Activated naive CD4-positive, alpha-beta T cell treated with anti-CD3 and anti-CD28 coated beads, Interleukin-2, amount 50 U/mL, for 24 hours (primary cell): ENCODE data around the gene UGT2B11.
"Not testable (repeated sequence)": the region's sequence is repeated elsewhere in the genome, so short reads cannot be mapped to it uniquely, and the experiment has no call there.

Source experiments
- H3K27ac Mint-ChIP-seq: one replicate; pipeline ENCODE4 v1.8.0; 2021; ENCODE audit warnings: mild to moderate bottlenecking, mixed read lengths
- H3K27me3 Mint-ChIP-seq: one replicate; pipeline ENCODE4 v1.8.0; 2021; ENCODE audit warnings: mixed read lengths
- H3K36me3 Mint-ChIP-seq: one replicate; pipeline ENCODE4 v1.8.0; 2021; ENCODE audit warnings: mixed read lengths
- H3K4me1 Mint-ChIP-seq: one replicate; pipeline ENCODE4 v1.8.0; 2021; ENCODE audit warnings: mixed read lengths
- H3K4me3 Mint-ChIP-seq: one replicate; pipeline ENCODE4 v1.8.0; 2021; ENCODE audit warnings: mild to moderate bottlenecking, mixed read lengths
- H3K9me3 Mint-ChIP-seq: one replicate; pipeline ENCODE4 v1.8.0; 2021; ENCODE audit warnings: mixed read lengths

UGT2B11 gene

GRCh38 chr4:69214716-69215115 is at the start of gene UGT2B11:
Gene UGT2B11 (minus strand): TSS chr4:69214748. CDS start chr4:69214722, 26 bp downstream.
- no peaks in the 10 kb centered on the region for H3K4me1 Mint-ChIP-seq
- H3K27ac Mint-ChIP-seq = no peak within 1 kb of the TSS
- no peaks in the 10 kb centered on the region for H3K36me3 Mint-ChIP-seq
- H3K4me3 Mint-ChIP-seq = no peak within 1 kb of the TSS
- H3K27me3 Mint-ChIP-seq = no peaks in the 10 kb centered on the region
- H3K9me3 Mint-ChIP-seq = no peaks in the 10 kb centered on the region

GRCh38 chr4:69253147-69253772 is 38.7 kb upstream of the UGT2B11 start:
- H3K27me3 Mint-ChIP-seq, H3K9me3 Mint-ChIP-seq, H3K36me3 Mint-ChIP-seq: not testable (repeated sequence)

GRCh38 chr4:69250884-69251283 is 36.3 kb upstream of the UGT2B11 start:
- H3K9me3 Mint-ChIP-seq, H3K4me1 Mint-ChIP-seq, H3K27ac Mint-ChIP-seq, H3K4me3 Mint-ChIP-seq, H3K36me3 Mint-ChIP-seq, H3K27me3 Mint-ChIP-seq: not testable (repeated sequence)

More at GRCh38 chr4:69253147-69253772, 38.7 kb upstream of the UGT2B11 start:
- H3K4me3 Mint-ChIP-seq, H3K4me1 Mint-ChIP-seq, H3K27ac Mint-ChIP-seq: not testable (repeated sequence)

- peaks cover 11% of the 10 kb centered on the region for H3K9me3 Mint-ChIP-seq
- H3K27me3 Mint-ChIP-seq, H3K27ac Mint-ChIP-seq, H3K4me3 Mint-ChIP-seq, H3K4me1 Mint-ChIP-seq, H3K36me3 Mint-ChIP-seq: not testable (repeated sequence)
These were observed 28.2 kb upstream of the UGT2B11 start for GRCh38 chr4:69242562-69243240.

GRCh38 chr4:69241746-69242145 is 27.2 kb upstream of the UGT2B11 start:
- not testable (repeated sequence) for H3K36me3 Mint-ChIP-seq, H3K27me3 Mint-ChIP-seq, H3K27ac Mint-ChIP-seq, H3K4me3 Mint-ChIP-seq, H3K4me1 Mint-ChIP-seq
- peaks cover 11% of the 10 kb centered on the region for H3K9me3 Mint-ChIP-seq

GRCh38 chr4:69240787-69241186 is 26.2 kb upstream of the UGT2B11 start:
- not testable (repeated sequence) for H3K4me1 Mint-ChIP-seq, H3K36me3 Mint-ChIP-seq, H3K27me3 Mint-ChIP-seq, H3K27ac Mint-ChIP-seq, H3K4me3 Mint-ChIP-seq, H3K9me3 Mint-ChIP-seq

- Mint-ChIP-seq H3K36me3 (no peaks in the 10 kb centered on the region), H3K4me1 (no peaks in the 10 kb centered on the region), H3K27ac (no peak overlapping the region), H3K27me3 (no peaks in the 10 kb centered on the region), H3K4me3 (no peak overlapping the region), H3K9me3 (no peaks in the 10 kb centered on the region)
These were observed 25.1 kb upstream of the UGT2B11 start for GRCh38 chr4:69239557-69240168.

- H3K4me3 Mint-ChIP-seq = no peak overlapping the region
- no peaks in the 10 kb centered on the region for H3K9me3 Mint-ChIP-seq
- H3K36me3 Mint-ChIP-seq = no peaks in the 10 kb centered on the region
These were observed 24.5 kb upstream of the UGT2B11 start for GRCh38 chr4:69239092-69239491.

GRCh38 chr4:69224891-69225290 is 10.3 kb upstream of the UGT2B11 start:
- H3K27ac Mint-ChIP-seq = no peak overlapping the region
- no peaks in the 10 kb centered on the region for H3K36me3 Mint-ChIP-seq
- H3K27me3 Mint-ChIP-seq = no peaks in the 10 kb centered on the region
- H3K9me3 Mint-ChIP-seq = no peaks in the 10 kb centered on the region
- no peak overlapping the region for H3K4me3 Mint-ChIP-seq
- no peaks in the 10 kb centered on the region for H3K4me1 Mint-ChIP-seq

More at GRCh38 chr4:69239092-69239491, 24.5 kb upstream of the UGT2B11 start:
- H3K4me1 Mint-ChIP-seq = no peaks in the 10 kb centered on the region
- H3K27ac Mint-ChIP-seq = no peak overlapping the region
- H3K27me3 Mint-ChIP-seq = no peaks in the 10 kb centered on the region

- not testable (repeated sequence) for H3K9me3 Mint-ChIP-seq, H3K27ac Mint-ChIP-seq, H3K36me3 Mint-ChIP-seq, H3K4me1 Mint-ChIP-seq, H3K4me3 Mint-ChIP-seq, H3K27me3 Mint-ChIP-seq
These were observed 8.7 kb upstream of the UGT2B11 start for GRCh38 chr4:69223277-69223676.

GRCh38 chr4:69218491-69218890 is 3.9 kb upstream of the UGT2B11 start:
- H3K9me3 Mint-ChIP-seq, H3K27ac Mint-ChIP-seq, H3K36me3 Mint-ChIP-seq, H3K4me3 Mint-ChIP-seq, H3K27me3 Mint-ChIP-seq, H3K4me1 Mint-ChIP-seq: not testable (repeated sequence)

- H3K4me3 Mint-ChIP-seq = no peak overlapping the region
- no peaks in the 10 kb centered on the region for H3K9me3 Mint-ChIP-seq
- no peak overlapping the region for H3K27ac Mint-ChIP-seq
- no peaks in the 10 kb centered on the region for H3K27me3 Mint-ChIP-seq
- H3K4me1 Mint-ChIP-seq = no peaks in the 10 kb centered on the region
- H3K36me3 Mint-ChIP-seq = no peaks in the 10 kb centered on the region
These were observed 3.6 kb downstream of the UGT2B11 start for GRCh38 chr4:69210911-69211310.

GRCh38 chr4:69198506-69198905 is 16.0 kb downstream of the UGT2B11 start:
- not testable (repeated sequence) for H3K9me3 Mint-ChIP-seq, H3K4me1 Mint-ChIP-seq, H3K27me3 Mint-ChIP-seq, H3K27ac Mint-ChIP-seq, H3K36me3 Mint-ChIP-seq, H3K4me3 Mint-ChIP-seq

- no peaks in the 10 kb centered on the region for H3K9me3 Mint-ChIP-seq
- H3K4me3 Mint-ChIP-seq = no peak overlapping the region
- H3K27me3 Mint-ChIP-seq = no peaks in the 10 kb centered on the region
- no peaks in the 10 kb centered on the region for H3K4me1 Mint-ChIP-seq
- no peaks in the 10 kb centered on the region for H3K36me3 Mint-ChIP-seq
- H3K27ac Mint-ChIP-seq = no peak overlapping the region
These were observed 18.2 kb downstream of the UGT2B11 start for GRCh38 chr4:69196209-69196965.

GRCh38 chr4:69194166-69194565 is 20.4 kb downstream of the UGT2B11 start:
- H3K27ac Mint-ChIP-seq = no peak overlapping the region
- H3K36me3 Mint-ChIP-seq = no peaks in the 10 kb centered on the region
- no peaks in the 10 kb centered on the region for H3K4me1 Mint-ChIP-seq
- no peaks in the 10 kb centered on the region for H3K9me3 Mint-ChIP-seq
- H3K4me3 Mint-ChIP-seq = no peak overlapping the region
- no peaks in the 10 kb centered on the region for H3K27me3 Mint-ChIP-seq

GRCh38 chr4:69191905-69192304 is 22.6 kb downstream of the UGT2B11 start:
- not testable (repeated sequence) for H3K36me3 Mint-ChIP-seq, H3K27me3 Mint-ChIP-seq, H3K9me3 Mint-ChIP-seq, H3K27ac Mint-ChIP-seq, H3K4me3 Mint-ChIP-seq, H3K4me1 Mint-ChIP-seq
